HG03442 (cell line): ENCODE data around the gene RDH16.
"Not testable (repeated sequence)": the region's sequence is repeated elsewhere in the genome, so short reads cannot be mapped to it uniquely, and the experiment has no call there.

Experiments
- ATAC-seq: cut with Tn5 transposase; IDR thresholded peaks from one replicate; pipeline ENCODE4 v1.9.1; 2021; ENCODE audit warnings: mild to moderate bottlenecking, moderate library complexity; ENCODE audit not compliant: unreplicated experiment

The RDH16 gene

GRCh38 chr12:56989861-56990610, 32.6 kb upstream of the RDH16 start:
- ATAC-seq = no peak

- no peak for ATAC-seq
Observed at GRCh38 chr12:56988207-56988739, 30.9 kb upstream of the RDH16 start.

- ATAC-seq = no peak
Observed at GRCh38 chr12:56987551-56988053, 30.2 kb upstream of the RDH16 start.

- no peak for ATAC-seq
Observed at GRCh38 chr12:56987011-56987410, 29.6 kb upstream of the RDH16 start.

- ATAC-seq = not testable (repeated sequence)
Observed at GRCh38 chr12:56985714-56986113, 28.3 kb upstream of the RDH16 start.

GRCh38 chr12:56983386-56983785, 26.0 kb upstream of the RDH16 start:
- ATAC-seq = no peak

GRCh38 chr12:56982578-56983236, 25.3 kb upstream of the RDH16 start:
- not testable (repeated sequence) for ATAC-seq

GRCh38 chr12:56980941-56981530, 23.6 kb upstream of the RDH16 start:
- ATAC-seq = no peak

- no peak for ATAC-seq
Observed at GRCh38 chr12:56980268-56980667, 22.9 kb upstream of the RDH16 start.

GRCh38 chr12:56979628-56980027, 22.2 kb upstream of the RDH16 start:
- no peak for ATAC-seq

- no peak for ATAC-seq
Observed at GRCh38 chr12:56978397-56979138, 21.2 kb upstream of the RDH16 start.

GRCh38 chr12:56977361-56977760, 20.0 kb upstream of the RDH16 start:
- ATAC-seq = not testable (repeated sequence)

- ATAC-seq = not testable (repeated sequence)
Observed at GRCh38 chr12:56974224-56974623, 16.8 kb upstream of the RDH16 start.

- not testable (repeated sequence) for ATAC-seq
Observed at GRCh38 chr12:56968910-56969309, 11.5 kb upstream of the RDH16 start.

GRCh38 chr12:56965997-56966642, 8.7 kb upstream of the RDH16 start:
- ATAC-seq = not testable (repeated sequence)

GRCh38 chr12:56965124-56965523, 7.7 kb upstream of the RDH16 start:
- not testable (repeated sequence) for ATAC-seq

GRCh38 chr12:56963557-56963956, 6.1 kb upstream of the RDH16 start:
- ATAC-seq = not testable (repeated sequence)

GRCh38 chr12:56962247-56962646, 4.8 kb upstream of the RDH16 start:
- not testable (repeated sequence) for ATAC-seq

GRCh38 chr12:56958422-56958821, 1.0 kb upstream of the RDH16 start:
- ATAC-seq = no peak

- ATAC-seq = no peak
Observed at GRCh38 chr12:56955631-56956256, 1.7 kb downstream of the RDH16 start.
